Right forelimb (tissue), 1 donor: ENCODE results near the gene CNOT3.
"Not testable (repeated sequence)": the region's sequence is repeated elsewhere in the genome, so short reads cannot be mapped to it uniquely, and the experiment has no call there.

ENCODE experiments used
- DNase-seq: peaks from one replicate; pipeline ENCODE4 v3.0.0-alpha.2; 2018

Gene CNOT3

DNA sequence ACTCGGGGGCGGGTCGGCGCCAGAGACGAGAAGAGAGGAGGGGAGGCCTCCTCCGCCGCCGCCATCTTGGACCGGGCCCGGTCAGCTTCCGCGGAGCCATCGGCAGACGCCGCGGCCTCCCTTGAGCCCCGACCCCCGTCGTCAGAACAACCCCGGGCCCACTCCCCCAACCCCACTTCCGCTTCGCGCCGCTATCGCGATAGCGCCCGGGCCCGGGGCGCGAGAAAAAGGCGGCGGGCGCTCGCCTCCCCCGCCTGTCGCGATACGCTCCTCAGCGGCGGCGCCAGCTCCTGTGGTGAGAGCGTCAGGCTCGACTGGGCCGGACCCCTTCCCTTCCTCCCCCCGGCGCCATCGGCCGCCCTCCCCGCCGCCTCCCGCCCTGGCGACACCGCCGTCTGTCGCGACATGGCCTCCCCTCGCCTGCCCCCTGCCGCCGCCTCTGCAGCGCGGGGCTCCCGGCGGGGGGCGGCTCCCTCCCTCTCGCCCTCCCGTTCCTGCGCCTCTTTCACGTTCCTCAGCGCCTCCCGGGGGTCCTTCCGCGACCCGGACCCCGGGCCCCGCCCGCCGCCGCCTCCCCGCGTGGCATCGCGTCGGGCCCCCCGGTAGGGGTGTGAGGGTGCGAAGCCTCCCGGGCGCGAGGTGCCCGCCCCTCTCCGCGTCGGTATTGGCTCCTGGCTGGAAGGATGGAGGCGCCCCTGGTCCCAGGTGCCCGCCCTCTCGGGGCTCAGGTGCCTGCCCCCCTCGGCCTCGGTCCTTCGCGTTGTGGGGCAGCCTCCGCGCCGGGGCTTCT is at the start of gene CNOT3:
CNOT3 (plus strand) TSS at position 64 of the 790 bp plus-strand sequence. CDS start 5,217 bp downstream, outside the sequence.
- no peak for DNase-seq

DNA sequence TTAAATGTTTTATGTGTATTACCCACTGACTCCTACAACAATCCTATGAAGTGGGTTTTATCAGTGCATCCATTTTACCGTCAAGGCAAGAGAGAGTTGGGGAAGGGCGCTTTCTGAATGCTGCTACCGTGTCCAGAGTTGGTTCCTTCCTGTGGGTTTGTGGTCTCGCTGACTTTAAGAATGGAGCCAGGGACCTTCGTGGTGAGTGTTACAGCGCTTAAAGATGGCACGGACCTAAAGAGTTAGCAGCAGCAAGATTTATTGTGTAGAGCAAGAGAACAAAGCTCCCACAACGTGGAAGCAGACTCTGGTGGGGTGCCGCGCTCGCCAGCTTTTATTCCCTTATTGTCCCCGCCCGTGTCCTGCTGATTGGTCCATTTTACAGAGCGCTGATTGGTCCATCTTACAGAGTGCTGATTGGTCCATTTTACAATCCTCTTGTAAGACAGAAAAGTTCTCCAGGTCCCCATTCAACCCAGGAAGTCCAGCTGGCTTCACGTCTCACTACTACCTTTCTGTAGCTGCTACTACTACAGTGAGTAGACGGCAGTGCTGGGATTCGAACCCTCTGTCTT is 43.0 kb upstream of the CNOT3 start:
- DNase-seq: no peak

DNA sequence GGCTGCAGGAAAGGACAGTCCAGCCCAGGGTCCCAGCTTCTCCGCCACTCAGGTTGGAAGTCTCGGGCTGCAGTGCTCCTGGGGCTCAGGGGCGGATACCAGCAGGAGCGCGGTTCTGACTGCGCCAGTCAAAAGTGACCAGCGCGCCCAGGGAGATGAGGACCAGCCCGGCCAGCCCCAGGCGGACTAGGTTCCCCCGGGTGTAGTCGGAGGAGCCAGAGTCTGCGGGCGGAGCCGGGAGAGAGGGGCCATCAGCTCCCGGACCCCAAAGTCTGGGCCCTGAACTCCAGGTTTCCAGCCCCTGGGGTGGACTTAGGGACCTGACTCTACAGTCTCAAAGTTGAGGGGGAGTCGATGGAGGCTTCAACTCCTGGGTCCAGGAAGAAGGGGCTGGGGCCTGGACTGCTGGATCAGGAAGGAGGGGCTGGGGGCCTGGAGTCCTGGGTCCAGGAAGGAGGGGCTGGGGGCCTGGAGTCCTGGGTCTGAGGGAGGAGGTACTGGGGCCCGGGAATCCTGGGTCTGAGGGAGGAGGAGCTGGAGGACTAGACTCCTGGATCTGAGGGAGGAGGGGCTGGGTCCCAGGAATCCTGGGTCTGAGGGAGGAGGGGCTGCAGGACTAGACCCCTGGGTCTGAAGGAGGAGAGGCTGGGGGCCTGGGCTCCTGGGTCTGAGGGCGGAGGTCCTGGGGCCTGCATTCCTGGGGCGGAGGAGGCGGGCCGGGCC is 42.3 kb upstream of the CNOT3 start:
- no peak for DNase-seq

DNA sequence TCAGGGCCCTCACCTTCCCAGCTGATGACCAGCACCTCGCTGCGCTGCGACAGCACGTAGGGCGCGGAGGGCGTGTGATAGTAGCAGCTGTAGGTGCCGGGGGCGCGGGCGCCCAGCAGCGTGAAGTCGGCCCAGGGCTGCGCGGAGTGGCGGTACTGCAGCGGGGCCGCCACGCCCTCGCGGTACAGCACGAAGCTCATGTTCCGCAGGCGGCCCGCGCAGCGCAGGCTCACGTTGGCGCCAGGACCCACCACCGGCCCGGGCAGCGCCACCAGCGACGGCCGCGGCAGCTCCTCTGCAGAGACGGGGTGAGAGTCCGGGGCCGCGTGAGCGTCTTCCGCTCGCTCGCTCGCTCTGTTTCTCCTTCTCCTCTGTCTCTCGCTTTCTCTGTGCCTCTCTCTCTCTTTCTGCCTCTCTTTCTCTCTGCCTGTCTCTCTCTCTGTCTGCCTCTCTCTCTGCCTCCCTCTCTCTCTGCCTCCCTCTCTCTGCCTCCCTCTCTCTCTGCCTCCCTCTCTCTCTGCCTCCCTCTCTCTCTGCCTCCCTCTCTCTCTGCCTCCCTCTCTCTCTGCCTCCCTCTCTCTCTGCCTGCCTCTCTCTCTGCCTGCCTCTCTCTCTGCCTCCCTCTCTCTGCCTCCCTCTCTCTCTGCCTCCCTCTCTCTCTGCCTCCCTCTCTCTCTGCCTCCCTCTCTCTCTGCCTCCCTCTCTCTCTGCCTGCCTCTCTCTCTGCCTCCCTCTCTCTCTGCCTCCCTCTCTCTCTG is 41.5 kb upstream of the CNOT3 start:
- DNase-seq: peak; percentile 60

DNA sequence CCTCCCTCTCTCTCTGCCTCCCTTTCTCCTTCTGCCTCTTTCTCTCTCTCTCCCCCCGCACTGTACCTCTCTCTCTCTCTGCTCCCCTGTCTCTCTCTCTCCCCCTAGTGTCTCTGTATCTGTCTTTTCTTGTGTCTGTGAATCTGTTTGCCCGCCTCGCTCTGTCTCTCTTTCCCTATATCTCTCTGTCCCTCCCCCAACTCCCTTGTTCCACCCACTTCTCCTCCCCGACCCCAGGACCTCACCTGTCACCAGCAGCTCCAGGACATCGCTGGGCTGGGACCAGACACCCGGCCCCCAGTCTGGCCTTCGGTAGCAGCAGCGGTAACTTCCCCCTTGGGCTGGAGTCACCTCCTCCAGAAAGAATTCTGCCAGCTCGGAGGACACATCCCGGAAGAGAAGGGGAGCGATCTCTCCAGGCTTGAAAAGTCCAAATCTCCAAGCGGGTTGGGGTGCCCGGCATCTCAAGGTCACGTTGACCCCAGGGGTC is 40.9 kb upstream of the CNOT3 start:
- no peak for DNase-seq

DNA sequence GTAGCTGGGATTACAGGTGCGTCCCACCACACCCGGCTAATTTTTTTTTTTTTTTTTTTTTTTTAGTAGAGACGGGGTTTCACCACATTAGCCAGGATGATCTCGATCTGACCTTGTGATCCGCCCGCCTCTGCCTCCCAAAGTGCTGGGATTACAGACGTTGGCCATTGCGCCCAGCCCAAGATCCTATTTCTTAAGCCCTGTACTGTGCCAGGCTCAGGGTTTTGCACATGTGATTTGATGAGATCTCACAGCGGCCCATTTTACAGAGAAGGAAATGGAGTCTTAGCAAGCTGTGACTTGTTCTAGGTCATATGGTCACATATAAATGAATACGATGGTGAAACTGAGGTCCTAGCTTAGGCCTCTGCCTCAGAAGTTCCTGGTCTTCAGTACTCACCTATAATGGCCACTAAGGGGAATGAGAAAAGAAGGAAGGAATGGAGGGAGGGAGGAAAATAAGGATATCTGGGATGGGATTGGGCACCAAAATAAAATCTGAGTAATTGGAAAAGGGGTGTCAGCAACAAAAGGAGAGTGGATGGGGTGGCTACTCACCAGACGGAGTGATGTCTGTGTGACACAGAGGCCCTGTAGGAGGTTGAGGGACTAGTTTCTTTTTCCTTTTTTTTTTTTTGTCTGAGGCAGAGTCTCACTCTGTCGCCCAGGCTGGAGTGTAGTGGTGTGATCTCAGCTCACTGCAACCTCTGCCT is 38.2 kb upstream of the CNOT3 start:
- no peak for DNase-seq

DNA sequence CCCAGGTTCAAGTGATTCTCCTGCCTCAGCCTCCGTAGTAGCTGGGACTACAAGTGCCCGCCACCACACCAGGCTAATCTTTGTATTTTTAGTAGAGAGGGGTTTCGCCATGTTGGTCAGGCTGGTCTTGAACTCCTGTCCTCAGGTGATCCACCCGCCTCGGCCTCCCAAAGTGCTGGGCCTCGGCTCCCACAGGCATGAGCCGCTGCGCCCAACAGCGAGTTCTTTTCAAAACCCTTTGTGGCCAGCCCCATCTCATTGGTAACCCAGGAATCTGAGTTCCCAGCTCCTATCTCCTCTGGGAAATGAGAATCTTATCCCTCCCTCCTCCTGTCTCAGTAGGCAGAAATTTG is 37.7 kb upstream of the CNOT3 start:
- DNase-seq: not testable (repeated sequence)

DNA sequence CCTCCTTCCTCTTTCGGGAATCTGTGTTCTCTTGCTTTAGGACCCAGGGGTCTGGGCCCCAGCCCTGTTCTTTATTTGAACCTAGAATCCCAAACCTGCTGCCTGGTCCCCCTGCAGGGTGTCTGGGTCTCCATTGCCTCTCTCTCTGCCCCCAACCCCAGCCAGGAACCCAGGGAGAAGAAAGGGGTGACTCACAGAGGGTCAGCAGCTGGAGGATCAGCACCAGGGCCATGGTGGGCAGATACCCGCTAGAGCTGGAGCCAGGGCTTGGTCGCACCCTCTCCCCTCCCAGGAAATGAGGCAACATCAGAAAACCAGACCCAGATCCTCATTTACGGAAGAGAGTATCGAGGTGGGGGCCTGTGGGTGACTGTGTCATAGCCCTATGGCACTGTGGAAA is 37.0 kb upstream of the CNOT3 start, which contains the start of gene OSCAR:
OSCAR (minus strand) TSS at position 243 of the 400 bp plus-strand sequence; CDS start at position 232, 11 bp downstream.
- DNase-seq: no peak

DNA sequence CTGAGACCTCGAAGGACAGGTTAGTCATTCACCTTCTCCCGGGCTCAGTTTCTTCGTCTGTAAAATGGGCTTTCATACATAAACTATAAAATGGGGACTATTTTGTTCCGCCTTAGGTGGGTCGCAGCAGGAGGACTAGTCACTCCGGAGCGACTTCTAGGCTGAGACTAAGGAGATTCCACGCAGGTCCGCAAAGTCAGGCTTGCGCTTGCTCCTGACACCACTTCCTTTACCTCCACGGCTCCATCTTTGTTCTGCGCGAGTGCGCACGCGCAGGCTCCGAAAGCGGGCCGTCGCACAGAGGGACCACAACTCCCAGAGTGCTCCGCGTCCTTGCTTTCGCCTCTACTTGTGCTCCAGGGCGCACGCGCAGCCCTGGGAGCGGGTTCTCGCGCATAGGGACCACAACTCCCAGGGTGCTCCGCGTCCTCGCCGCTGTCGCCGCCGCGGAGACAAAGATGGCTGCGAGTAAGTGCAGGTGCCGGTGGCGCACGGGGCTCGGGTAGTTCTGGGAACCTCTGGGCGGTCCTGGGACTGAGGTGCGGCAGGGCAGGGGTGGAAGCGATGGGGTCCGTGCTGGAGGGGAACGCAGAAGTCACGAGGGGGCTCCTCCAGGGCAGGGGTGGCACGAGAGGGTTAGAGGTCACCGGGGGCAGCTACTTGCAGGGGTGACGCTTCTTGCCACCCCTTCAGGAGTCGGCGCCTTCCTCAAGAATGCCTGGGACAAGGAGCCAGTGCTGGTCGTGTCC is 35.0 kb upstream of the CNOT3 start, which contains the start of gene NDUFA3:
NDUFA3 (plus strand) TSS at position 435 of the 749 bp plus-strand sequence; CDS start at position 459, 24 bp downstream.
- DNase-seq: peak; percentile 96

DNA sequence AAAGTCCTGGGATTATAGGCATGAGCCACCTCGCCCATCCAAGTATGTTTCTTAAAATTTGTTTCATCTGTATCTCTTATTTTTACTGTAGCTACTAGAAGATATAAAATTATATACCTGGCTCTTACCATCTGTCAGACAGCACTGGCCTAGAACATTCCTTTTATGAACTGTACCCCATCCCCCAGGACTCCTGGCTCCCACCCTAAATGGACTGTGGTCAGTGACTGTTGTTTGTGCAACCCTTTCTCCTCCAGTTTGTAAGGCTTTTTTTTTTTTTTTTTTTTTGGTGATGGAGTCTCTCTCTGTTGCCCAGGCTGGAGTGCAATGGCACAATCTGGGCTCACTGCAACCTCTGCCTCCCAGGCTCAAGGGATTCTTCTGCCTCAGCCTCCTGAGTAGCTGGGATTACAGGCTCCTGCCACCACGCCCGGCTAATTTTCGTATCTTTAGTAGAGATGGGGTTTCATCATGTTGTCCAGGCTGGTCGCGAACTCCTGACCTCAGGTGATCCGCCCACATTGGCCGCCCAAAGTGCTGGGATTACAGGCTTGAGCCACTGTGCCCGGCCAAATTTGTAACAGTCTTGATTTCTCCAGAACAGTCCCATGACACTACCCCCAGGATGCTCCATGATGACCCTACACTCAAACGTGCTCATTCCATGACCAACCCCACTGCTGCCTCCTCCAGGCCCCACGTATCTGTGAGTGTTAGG is 32.4 kb upstream of the CNOT3 start:
- DNase-seq: no peak

DNA sequence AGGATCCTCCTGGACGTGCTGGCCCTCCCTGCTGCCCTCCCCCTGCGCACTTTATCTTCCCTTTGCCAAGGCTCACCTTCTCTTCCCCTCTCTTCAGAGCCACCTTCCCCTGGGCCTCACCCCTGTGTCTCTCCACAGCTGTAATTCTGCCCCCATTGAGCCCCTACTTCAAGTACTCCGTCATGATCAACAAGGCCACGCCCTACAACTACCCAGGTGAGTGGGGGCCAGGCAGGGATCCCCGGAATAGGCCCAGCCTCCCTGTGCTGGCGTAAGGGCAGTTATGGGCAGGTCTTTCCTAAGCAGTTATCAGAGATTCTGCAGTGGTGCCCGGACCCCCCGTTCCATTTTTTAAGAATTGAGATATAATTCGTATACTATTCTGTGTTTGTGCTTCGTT is 31.8 kb upstream of the CNOT3 start:
- no peak for DNase-seq

DNA sequence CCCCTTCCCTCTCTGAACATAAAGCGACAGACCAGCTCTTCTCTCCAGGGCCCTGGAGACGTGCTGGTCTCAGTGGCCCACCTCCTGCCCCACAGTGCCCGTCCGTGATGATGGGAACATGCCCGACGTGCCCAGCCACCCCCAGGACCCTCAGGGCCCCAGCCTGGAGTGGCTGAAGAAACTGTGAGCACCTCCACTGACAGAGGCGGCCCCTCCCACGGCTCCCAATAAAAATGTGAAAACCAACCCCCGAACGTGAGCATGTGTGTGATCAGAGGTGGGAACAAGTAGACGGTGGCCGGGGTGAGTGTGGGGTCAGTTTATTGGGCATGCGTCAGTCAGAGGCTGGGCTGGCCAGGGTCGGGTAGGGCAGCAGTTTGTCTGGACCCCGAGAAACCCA is 30.8 kb upstream of the CNOT3 start:
- peak; percentile 20 for DNase-seq

DNA sequence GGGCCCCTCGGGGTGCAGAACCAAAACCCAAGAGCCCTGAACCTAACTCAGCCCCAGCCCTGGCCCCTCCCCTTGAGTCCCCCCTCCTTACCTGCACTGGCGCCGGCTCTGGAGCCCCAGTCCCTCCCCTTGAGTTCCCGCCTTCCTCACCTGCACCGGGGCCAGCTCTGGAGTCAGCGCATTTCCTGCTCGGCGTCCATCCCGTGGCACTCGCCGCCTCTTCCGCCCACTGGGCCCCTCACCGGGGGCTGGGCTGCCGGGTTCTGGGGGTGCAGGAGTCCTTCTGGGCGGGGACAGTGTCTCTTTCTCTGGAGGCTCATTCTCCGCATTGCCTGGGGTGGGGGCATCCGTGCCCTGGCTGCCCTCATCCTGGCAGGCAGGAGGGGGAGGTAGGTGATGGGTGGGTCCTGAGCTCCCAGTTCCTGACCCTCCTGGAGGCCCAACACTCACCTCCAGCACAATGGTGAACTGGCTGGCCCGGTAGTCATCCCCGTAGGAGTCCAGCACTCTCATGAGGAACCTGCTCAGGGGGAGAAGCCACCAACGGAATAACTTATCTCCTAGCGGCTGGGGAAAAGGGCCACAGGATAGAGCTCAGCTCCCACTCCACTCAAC is 29.6 kb upstream of the CNOT3 start:
- peak; percentile 12 for DNase-seq

DNA sequence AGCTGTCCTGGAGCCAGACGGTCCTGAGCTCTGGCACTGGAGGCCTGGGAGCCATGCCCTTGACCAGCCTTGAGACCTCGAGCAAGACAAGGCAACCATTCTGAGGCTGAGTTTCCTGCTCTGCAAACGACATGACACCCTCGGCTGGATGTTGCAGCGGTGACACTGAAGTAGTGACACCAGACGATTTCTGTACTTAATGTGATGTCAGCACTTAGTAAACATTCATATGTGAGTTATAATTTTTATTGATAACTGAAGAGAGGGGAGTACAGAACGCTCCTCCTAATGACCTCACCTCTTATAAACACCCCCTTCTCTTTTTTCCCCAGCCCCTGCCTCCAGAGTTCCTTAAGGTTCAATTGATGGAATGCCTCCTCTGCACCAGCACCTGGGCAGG is 29.1 kb upstream of the CNOT3 start:
- DNase-seq: no peak

DNA sequence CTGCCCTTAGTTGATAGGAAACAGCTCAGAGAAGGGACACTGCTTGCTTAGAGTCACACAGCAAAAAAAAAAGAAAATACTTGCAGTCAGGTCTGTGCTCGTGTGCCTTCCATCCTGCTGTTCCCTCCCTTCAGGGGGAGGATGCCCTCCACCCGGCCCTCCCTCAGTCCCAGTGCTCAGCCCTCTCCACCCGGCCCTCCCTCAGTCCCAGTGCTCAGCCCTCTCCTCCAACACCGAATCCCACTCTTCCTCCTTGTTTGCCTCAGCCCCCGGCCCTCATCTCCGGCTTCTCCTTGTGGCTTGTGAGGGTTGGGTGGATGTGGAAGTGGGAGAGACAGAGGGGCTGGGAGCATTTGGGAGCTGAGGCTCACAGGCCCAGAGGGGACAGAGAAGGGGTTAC is 27.9 kb upstream of the CNOT3 start:
- no peak for DNase-seq

DNA sequence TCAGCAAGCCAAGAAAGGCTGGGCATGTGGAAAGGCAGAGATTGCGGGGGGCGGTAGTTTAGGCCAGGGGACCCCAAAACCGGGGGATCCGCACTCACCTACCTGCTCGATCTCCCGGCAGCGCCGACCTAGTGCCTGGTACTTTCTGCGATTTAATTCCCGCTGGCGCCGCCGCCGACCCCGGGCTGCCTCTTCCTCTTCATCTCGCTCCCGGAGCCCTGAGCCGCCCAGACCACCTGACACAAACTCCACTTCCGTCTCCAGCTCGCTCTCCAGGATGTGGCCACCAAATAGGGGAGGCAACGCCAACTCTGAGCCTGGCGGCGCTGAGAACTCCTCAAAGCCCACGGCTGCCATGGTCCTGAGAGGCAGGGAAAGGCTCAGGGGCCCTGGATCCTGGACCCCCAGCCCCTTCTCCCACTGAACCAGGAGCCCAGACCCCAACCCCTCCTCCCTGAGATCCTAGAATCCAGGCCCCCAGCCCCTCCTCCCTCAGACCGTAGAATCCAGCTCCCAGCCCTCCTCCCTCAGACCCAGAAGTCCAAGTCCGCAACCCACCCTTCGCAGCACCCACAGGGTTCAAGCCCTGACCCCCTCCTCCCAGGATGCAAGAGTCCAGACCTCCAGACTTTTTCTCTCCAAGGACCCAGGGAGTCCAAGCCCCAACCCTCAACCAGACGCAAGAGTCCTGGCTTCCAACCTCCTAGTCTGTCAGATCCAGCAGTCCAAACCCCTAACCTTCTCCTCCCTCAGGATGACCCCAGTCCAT is 23.0 kb upstream of the CNOT3 start:
- DNase-seq: no peak

DNA sequence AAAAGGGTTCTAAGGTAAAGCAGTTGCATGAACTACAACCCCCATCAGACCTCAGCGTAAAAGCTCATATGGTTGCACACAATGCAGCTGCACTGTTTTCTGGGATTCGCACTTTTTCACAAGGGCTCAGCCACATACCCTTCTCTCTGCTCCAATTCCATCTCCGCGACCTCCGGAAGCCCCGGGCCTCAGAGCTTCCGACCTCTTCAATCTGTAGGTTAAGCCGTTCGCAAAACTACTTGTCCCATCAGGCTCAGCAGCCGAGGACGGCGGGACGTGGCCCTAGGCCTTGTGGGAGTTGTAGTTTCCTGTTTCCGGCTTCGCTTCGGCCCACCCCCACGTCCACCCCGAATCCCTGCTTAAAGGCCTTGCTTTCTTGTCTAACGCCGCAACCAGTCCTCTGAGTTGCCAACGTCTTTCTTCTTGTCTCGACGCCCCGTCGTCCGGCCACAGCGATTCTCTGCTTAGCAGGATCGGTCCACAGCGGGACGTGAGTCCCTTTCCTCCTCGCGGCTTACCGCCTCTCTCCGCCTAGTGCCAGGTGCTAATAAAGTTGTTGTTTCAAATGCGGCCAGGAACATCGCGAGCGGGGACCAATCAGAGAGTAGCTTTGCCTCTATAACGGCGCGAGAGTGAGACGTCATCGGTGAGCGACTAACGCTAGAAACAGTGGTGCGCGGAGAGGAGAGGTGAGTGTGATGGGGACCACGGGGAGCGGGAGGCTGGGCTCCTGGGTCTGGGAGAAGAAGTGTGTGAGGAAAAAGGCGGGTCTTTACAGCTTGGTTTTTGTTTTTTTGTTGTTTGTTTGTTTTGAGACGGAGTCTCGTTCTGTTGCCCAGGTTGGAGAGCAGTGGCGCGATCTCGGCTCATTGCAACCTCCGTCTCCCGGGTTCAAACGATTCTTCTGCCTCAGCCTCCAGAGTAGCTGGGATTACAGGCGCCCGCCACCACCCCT is 22.2 kb upstream of the CNOT3 start, which contains the start of the genes PRPF31 and TFPT:
PRPF31 (plus strand) TSS at position 646 of the 955 bp plus-strand sequence. CDS start 2,525 bp downstream, outside the sequence.
TFPT (minus strand) TSS at position 549 of the 955 bp plus-strand sequence; CDS start at position 161, 388 bp downstream.
- peak; percentile 97 for DNase-seq

DNA sequence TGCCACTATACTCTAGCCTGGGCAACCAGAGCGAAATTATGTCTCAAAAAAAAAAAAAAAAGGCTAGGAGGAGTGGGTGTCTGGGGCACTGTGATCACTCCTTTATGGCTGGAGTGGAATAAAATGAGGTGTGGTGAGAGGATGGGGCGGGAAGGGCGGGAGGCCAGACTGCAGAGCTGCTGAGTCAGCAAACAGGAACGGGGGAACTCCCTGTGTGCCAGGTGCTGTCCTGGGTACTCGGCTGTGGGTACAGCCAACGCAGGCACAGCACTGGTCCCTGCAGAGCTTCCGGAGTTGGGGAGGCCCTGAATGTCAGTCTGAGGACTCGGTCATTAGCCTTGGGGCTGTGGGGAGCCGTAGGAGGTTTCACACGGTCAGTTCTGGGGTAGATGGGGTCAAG is 16.3 kb upstream of the CNOT3 start:
- DNase-seq: no peak
